ENCODE measurements around the gene EFCAB8.
A peak's percentile ranks its signal among the peaks of the same experiment; 100 is the strongest.
"Not testable (repeated sequence)": the region's sequence is repeated elsewhere in the genome, so short reads cannot be mapped to it uniquely, and the experiment has no call there.

Gene EFCAB8

DNA sequence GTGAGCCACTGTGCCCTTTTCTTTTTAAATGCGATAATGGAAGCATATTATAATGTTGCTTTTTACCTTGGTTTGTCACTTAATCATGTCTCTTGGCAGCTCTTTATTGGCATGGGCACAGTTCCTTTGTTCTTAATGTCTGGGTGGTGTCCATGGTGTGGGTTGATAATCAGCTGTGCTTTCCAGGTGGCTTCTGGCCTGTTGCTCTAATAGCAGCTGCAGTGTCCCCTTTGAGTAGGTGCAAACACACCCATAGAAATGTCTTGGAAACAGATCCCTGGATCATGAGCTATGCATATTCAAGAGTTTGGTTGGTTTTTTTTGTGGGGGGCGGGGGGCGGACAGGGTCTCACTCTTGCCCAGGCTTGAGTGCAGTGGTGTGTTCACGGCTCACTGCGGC, 29.9 kb downstream of the EFCAB8 start:
- DNase-seq: no peak

DNA sequence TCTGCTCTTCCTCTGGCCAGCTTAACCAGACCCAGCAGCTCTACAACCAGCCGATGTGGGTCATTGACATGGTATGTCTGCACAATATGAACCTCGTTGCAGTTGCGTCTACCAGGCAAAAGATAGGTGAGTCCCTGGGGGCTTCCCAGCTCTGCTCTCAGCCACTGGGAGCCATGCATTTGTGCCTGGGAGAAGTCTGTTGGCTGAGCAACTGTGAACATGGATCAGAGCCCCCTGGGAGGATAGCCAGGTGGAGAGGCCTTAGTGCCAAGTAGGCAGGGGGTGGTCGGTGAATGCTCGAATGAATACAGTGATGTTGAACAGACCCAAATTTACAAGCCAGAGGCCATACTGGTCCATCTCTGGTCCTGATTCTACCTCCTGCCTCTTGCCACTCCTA, 30.6 kb downstream of the EFCAB8 start:
- no peak for DNase-seq

DNA sequence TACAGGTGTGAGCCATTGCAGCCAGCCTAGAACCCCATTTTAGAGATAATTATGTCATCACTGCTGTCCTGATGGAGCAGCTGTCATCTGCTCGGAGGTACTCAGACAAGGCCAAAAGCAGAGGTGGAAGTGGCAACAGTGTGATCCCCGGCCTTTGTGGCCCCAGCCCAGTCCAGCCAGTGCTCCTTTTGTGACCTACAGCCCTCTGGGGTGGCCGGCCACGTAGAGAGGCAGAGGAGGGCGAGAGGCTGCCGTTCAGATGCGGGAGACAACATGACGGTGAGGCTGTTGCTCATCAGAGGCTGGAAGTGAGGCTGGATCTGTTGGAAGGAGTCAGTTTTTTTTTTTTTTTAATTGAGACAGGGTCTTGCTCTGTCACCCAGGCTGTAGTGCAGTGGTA, 32.8 kb downstream of the EFCAB8 start:
- no peak for DNase-seq

DNA sequence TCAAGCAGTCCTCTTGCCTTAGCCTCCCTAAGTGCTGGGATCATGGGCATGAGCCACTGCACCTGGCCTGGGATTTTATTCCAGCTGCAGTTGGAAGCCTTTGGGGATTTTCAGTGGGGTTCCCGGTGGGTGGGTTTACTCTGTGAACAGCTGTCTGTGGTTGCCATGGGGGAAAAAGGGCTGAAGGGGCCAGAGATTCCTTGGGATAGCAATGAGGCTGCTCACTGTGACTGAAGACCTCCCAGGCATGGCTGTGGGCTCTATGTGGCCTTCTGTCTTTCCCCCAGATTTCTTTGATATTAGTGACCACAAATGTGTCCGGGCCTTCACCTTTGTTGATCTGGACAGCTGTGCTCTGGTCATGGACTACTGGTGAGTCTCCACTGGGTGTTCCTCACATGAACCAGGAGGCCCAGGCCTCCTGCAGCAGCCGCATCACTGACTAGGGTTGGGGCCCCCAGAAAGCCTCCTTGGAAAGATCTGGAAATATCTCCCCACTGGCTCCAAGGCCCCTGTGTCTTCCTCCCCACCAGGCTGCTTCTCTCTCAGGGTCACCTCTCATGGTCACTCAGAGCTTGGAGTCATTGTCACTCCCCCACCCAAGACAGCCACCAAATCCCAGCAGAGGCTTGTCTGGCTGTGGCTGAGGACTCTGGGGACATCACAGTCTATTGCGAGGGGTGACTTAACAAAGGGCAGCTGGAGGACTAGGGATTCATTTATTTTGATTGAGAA, 33.4 kb downstream of the EFCAB8 start:
- no peak for DNase-seq

DNA sequence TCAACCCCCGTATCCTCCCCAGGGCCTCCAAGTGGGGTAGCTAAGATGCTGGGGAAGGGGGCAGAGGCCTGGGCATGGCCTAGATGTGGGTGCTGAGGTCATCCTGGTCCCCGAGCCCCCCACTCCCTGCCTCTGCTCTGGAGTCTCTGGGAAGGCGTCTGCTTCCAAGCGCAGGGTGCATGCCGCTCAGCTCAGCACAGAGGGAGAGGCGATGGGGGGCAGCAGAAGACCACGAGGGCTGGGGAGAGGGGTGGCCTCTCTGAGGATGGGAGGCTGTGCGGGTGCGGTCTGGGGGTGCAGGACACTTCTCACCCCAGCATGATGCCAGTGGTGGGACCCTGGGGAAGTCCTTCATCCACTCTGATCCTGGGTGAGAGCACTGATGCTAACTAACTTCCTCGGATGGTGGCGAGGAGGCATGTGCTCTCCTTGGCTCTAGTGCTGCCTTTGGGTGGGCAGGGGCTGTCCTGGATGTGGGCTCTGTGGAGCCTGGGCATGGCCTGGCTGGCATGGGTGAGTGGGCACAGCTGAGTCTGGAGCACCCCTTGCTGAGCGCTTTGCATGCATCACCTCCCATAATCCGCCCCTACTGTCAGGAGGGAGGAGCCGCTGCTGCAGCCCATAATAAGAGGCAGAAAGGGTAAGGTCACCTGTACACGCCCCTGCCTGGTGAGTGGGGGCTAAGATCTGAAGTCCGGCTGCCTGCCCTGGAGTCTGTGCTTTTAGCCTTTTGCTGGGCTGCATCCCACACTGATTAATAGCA, 34.7 kb downstream of the EFCAB8 start:
- DNase-seq: no peak

GRCh38 chr20:32894026-32894483, 35.3 kb downstream of the EFCAB8 start:
- no peak for DNase-seq

DNA sequence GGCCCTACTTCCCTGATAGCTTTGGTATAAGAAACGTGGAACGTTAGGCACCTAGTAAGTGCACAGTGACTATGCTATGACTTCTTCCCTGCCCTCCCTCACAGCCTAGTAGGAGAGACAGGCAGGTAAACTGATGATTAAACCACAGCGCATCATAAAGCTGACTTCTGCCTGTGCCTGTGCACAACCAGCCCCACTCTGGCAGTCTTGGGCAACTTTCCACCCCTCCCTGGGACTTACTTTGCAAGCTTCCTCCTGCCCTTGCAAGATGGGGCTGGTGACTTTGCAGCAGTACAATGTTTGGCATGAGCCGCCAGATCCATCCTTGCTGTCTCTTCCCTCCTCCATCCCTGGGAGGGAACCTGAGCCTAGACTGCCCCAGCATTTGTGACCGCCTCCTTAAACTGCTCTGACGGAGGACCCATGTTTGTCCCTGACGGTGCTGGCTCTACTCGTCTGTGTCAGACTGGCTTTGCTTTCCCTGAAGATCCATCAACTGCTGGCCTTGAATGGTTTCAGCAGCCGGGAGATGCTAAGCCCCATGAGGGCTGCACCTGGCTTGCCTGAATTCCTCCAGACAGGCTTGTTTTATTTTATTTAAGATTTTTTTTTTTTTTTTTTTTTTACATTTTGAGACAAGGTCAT, 36.1 kb downstream of the EFCAB8 start:
- DNase-seq: no peak

DNA sequence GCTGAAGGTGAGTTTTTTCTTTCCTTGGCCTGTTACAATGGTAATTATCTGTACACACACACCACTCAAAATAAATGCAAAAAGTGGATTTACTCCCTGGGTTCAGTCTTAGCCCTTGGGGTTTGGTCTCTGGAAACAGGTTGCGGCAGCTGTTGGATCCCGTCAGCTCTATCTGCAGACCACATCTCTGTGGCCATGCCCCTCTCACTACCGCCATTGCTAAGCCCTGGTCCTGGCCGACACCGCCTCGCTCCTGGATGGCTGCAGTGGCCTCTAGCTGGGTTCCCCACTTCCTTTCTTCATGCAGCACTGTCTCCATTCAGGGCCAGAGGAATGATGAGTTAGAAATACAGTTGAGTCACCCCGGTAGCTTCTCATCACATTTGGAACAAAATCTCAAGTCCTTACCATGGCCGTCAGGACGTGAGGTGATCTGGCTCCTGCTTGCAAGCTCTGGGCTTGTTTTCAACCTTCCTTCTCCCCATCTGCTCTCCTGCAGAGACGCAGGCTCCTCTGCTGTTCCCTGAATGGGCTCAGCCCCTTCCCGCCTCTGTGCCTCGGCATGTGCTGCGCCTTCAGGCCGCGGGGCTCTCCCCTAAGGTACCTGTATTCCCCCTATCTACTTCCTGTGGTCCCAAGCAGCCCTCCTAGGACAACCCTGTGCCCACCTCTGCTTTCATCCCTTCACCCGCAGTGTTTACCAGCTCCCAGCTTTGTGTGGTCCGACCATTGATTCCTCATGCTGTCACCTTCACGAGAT, 38.0 kb downstream of the EFCAB8 start:
- DNase-seq: no peak

DNA sequence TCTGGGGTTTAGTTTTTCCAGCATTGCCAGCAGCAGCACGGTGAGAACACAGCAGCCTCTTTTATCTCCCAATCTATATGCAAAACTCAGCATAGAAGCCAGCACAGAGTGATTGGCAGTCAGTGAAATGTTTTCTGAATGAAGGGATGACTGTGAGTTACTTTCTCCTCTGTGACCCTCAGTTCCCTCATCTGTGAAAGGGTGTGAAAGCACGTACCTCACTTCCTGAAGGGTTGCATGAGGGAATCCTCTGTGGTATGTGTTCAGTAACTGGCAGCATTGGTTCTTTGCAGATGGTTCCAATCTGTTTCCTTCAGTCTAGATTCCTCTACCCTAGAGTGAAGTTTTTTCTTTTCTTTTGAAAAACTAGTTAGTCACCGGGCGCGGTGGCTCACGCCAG, 40.0 kb downstream of the EFCAB8 start:
- no peak for DNase-seq

GRCh38 chr20:32902456-32903420, 44.0 kb downstream of the EFCAB8 start:
- DNase-seq: peak; percentile 64

- no peak for DNase-seq
Observed at GRCh38 chr20:32903666-32904175, 45.0 kb downstream of the EFCAB8 start.

GRCh38 chr20:32904678-32905077, 46.0 kb downstream of the EFCAB8 start:
- DNase-seq: not testable (repeated sequence)

DNA sequence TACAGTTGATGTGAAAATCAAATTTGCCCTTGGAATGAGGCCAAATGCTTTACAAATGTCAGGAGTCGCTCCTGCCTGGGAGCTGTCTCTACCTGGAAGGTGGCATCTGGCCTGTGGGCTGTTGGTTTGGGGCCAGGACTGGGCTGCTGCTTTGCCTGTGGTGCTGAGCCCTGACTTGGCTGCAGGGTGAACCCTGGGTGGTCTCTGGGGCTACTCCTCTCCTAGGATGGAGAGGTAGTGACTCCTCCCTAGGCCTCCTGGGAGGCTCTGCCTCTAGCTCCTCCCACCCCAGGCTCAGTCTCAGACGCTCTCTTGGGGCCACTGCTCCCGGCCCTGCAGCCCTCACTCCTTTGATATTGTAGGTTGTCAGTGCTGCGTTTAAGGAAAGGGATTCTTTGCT, 47.5 kb downstream of the EFCAB8 start:
- DNase-seq: no peak

DNA sequence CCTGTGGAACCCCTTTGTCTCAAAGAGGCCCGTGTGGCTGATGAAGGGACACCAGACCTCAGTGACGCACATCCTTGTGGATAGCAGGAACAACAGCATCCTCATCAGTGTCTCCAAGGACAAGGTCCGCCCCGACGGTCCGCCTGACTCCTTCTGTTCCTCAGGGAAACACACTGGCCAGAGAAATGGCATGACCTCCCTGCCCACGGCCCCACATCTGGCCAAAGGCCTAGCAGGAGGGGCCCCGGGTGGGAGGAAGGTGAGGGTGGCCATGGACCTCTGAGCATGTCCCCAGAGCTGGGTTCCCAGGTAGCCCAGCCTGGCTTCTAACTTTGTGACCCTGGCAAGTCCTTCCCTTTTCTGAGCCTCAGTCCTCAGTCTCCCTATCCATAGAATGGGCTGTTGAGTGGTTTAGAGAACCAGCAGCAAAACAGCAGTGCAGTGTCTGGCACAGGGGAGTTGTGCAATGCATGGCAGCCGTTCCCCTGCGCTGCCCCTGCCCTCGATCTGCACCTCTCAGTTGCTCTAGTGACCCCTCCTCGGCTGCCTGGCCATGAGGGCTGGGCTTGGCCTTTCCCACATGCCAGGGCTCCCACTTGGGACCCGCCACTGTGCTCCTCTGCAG, 48.3 kb downstream of the EFCAB8 start:
- no peak for DNase-seq

- DNase-seq: no peak
Observed at GRCh38 chr20:32907886-32908285, 49.2 kb downstream of the EFCAB8 start.

GRCh38 chr20:32908334-32909292, 49.9 kb downstream of the EFCAB8 start:
- DNase-seq: no peak

GRCh38 chr20:32909451-32909850, 50.7 kb downstream of the EFCAB8 start:
- DNase-seq: no peak

GRCh38 chr20:32909896-32910571, 51.3 kb downstream of the EFCAB8 start:
- no peak for DNase-seq

- DNase-seq: no peak
Observed at GRCh38 chr20:32911355-32911754, 52.6 kb downstream of the EFCAB8 start.

All from activated CD4-positive, alpha-beta T cell treated with anti-CD3 and anti-CD28 coated beads for 1 hour (primary cell).